Measurements from ENCODE around the gene SMARCAD1. TPM values are rescaled to one million over a fixed set of nuclear protein-coding genes. Genes with fewer than 3 reads are reported as not detected.

Gene SMARCAD1
- total and polyA plus RNA-seq, 2 of the 8 experiments (the other 6 are each of a cell fraction or from before 2014, with no cell fraction given) = 24.1 to 59.4 TPM

DNA sequence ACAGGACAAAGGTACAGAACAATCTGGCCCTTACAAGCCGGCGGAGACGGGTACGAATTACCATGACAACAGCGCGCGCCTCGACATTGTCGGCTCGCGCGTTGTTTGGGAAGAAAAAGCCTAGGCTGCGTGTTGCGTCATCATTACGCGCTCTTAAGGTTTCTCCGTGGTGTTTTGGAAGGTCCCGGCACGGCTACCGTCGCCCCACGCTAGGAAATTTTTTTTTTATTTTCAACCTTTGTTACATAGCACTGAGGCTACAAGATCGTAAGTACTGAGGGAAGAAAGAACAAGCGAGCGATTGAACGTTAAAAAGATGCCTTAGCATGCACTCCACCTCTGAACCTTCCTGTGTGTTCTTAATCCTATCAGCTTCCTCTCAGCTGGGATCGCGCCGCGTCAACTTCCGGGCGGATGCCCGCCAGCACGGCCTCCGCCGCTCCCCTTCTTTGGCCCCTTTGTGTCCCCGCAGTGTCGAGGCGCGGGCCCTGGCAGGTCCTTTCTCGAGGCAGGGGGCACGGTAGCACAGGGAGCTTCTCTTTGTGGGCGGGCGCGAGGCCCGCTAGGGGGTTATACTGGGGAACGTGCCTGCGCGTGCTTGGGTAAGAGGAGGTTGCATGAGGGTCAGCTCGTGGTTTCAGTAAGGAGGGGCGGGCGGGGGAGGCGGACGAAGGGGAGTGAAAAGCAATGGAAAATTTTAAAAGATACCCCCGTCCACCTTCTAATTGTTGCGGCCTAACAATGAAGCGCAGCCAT, at the start of gene SMARCAD1 (continued):
- TF ChIP-seq GABPA (IDR thresholded peaks at IDR 0.05; ENCODE audit: borderline replicate concordance, insufficient read depth, low read length) = peak; percentile 67; the same call in 1 of the 2 replicates
- no peak for TF ChIP-seq RXRA (IDR thresholded peaks at IDR 0.05; ENCODE audit: insufficient read depth, low read depth, low read length)
- no peak for TF ChIP-seq RFX5 (IDR thresholded peaks at IDR 0.05; ENCODE audit: borderline replicate concordance, low read depth, low read length)
- TF ChIP-seq HDAC6 (IDR thresholded peaks at IDR 0.05; ENCODE audit: low read depth, low read length) = no peak
- no peak for TF ChIP-seq CTBP2 (IDR thresholded peaks at IDR 0.05; ENCODE audit: borderline replicate concordance, insufficient read depth, insufficient read length, low read length)
- no peak for TF ChIP-seq NRF1 (IDR thresholded peaks at IDR 0.05; ENCODE audit: low read depth, low read length)
- TF ChIP-seq POLR2A (IDR thresholded peaks at IDR 0.05; ENCODE audit: control extremely low read depth in 1 of 2, low read depth in 2 of 2, low read length in 2 of 2) = peak; percentile 70 to 95
- TF ChIP-seq SIRT6 (IDR thresholded peaks at IDR 0.05; ENCODE audit: low read length) = no peak
- TF ChIP-seq BACH1 (IDR thresholded peaks at IDR 0.05; ENCODE audit: low read length) = no peak
- TF ChIP-seq TCF12 (IDR thresholded peaks at IDR 0.05; ENCODE audit: low read depth, low read length) = no peak
- TF ChIP-seq TBP (IDR thresholded peaks at IDR 0.05; ENCODE audit: low read depth, low read length) = peak; percentile 81
- TF ChIP-seq EP300 (IDR thresholded peaks at IDR 0.05; ENCODE audit: borderline replicate concordance in 1 of 2, low read depth in 2 of 2, low read length in 2 of 2) = no peak; a peak in 1 of 3 replicates
- TF ChIP-seq RAD21 (IDR thresholded peaks at IDR 0.05 in 1 of 2, conservative IDR thresholded peaks at IDR 0.05 in 1 of 2; ENCODE audit: low read depth in 2 of 2, low read length in 2 of 2) = no peak
- TF ChIP-seq, protein P1, sequence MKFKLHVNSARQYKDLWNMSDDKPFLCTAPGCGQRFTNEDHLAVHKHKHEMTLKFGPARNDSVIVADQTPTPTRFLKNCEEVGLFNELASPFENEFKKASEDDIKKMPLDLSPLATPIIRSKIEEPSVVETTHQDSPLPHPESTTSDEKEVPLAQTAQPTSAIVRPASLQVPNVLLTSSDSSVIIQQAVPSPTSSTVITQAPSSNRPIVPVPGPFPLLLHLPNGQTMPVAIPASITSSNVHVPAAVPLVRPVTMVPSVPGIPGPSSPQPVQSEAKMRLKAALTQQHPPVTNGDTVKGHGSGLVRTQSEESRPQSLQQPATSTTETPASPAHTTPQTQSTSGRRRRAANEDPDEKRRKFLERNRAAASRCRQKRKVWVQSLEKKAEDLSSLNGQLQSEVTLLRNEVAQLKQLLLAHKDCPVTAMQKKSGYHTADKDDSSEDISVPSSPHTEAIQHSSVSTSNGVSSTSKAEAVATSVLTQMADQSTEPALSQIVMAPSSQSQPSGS (IDR thresholded peaks at IDR 0.05; ENCODE audit: low read length) = peak; percentile 93
- TF ChIP-seq HDAC2 (IDR thresholded peaks at IDR 0.05; ENCODE audit: borderline replicate concordance in 1 of 2, low read depth in 2 of 2, low read length in 2 of 2) = peak; percentile 72 to 83; a peak in 2 of 4 replicates
- TF ChIP-seq E2F6 (IDR thresholded peaks at IDR 0.05) = peak; percentile 61; the same call in 1 of the 2 replicates
- peak; percentile 98 for TF ChIP-seq ASH2L (IDR thresholded peaks at IDR 0.05; ENCODE audit: low read length)
- peak; percentile 96 for TF ChIP-seq CEBPB (IDR thresholded peaks at IDR 0.05; ENCODE audit: low read depth, low read length)
- no peak for TF ChIP-seq RNF2 (IDR thresholded peaks at IDR 0.05; ENCODE audit: borderline replicate concordance, low read depth, low read length, missing control alignments, poor library complexity, severe bottlenecking)
- TF ChIP-seq TAF1 (IDR thresholded peaks at IDR 0.05; ENCODE audit: low read depth, low read length) = peak; percentile 93
- no peak for TF ChIP-seq NANOG (IDR thresholded peaks at IDR 0.05; ENCODE audit: insufficient read depth, low read depth, low read length, poor library complexity, severe bottlenecking)

Data from H1 (cell line).